Measurements from ENCODE around the gene BMERB1.
"Not testable (repeated sequence)": the region's sequence is repeated elsewhere in the genome, so short reads cannot be mapped to it uniquely, and the experiment has no call there.

Gene BMERB1

DNA sequence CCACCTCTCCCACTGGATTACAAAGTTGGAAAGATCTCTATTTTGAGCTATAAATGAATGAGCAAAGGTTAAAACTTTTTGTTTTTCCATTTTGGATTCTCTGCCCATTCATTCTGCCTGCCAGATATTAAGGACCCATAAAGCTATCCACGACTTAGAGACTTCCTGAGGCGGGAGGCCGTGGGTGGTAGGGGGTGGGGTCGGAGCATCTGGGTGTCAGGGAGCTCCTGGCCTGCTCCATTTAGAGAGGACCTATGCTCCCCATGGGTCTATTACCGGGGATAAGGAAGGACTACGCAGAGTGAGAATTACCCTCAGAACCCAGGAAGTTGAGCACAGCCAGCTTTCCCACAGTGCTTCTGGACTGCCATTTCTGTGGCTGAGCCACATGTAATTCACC lies 162.7 kb downstream of the BMERB1 start:
- no peak for DNase-seq

GRCh38 chr16:15597822-15598647 lies 163.6 kb downstream of the BMERB1 start:
- DNase-seq = no peak

DNA sequence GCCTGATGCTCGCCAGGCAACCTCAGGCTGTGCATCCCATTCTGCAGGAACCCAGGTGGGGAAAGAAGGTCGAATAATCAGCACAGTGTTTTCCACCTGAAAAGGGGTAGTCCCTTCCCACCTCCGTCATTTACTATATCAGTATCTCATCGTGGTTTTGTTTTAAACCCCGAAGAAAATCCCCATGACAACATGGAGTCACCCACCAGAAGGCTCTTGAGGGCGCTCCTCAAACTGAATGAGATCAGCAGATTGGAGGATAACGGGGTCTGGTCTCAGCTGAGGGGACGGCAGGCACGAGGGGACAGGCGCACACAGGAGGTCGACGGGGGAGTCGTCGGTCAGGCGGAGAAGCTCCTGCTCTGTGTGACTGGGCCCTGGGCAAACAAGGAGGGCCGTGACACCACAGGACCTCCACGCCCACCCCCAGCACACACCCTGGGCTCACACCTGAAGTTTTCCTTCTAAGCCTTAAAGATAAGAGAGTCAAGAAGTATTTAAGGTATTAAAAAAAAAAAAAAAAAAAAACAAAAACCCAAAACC lies 164.3 kb downstream of the BMERB1 start:
- DNase-seq = no peak

DNA sequence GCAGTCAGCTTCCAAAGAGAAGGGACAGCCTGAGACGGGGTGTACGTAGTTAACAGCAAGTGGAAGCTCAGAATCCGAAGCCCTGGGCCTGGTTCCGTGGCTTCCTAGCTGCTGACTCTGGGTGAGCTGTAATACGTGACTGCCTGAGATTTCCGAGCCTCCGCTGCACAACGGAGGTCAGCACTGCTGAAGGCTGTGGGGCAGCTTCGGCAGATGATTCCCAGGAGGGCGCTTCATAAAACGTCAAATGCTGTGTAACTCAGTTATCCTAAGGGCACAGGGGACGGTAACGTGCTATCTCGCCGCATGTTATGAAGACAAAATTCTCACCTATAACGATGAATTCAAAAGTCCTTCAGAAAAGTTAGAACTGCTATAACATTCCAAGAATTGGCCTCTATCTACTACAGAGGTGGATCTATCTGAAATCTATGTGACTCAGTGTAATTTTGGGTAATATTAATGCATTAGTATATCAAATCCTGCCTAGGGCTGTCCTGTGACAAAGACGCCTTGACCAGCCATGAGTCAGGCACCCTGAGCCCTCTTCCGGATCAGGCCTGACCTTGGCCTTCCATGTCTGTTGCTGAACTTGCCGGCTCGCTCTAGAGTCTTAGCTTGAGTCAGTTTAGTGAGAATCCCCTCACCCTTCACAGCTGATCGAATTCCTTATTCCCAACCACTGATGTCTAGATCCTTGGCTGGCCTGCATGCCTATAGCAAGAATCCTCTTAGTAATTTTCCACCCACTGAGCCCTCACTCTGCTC lies 165.1 kb downstream of the BMERB1 start:
- no peak for DNase-seq

DNA sequence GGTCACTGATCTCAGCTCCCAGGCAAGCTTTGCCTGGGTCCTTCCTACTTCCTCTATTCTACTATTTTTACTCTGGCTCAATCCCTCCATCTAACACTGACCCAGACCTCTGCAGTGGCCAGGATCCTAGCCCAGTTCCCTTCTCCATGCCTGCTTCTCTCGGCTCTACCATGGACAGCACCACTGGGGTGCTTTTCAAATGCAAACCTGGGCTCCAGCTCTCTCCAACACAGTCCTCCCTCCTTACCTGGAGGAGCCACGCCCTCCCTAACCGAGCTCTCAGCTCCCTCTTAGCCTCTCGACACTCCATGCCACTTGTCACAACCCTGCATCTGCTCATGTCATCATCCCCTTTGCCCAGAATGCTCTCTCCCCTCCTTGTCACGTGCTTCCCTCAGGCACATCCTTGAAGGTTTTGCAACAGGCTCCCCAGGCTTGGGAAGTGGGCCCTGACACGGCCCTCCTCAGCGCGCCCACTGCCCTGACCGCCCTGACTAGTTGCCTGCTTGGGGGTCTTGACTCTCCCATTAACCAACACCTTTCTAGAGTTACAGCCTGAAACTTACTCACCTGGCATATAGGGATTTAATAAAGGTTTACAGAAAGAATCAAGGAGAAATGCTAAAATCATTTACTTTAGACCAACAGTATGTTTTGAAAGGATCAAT lies 167.0 kb downstream of the BMERB1 start:
- no peak for DNase-seq

DNA sequence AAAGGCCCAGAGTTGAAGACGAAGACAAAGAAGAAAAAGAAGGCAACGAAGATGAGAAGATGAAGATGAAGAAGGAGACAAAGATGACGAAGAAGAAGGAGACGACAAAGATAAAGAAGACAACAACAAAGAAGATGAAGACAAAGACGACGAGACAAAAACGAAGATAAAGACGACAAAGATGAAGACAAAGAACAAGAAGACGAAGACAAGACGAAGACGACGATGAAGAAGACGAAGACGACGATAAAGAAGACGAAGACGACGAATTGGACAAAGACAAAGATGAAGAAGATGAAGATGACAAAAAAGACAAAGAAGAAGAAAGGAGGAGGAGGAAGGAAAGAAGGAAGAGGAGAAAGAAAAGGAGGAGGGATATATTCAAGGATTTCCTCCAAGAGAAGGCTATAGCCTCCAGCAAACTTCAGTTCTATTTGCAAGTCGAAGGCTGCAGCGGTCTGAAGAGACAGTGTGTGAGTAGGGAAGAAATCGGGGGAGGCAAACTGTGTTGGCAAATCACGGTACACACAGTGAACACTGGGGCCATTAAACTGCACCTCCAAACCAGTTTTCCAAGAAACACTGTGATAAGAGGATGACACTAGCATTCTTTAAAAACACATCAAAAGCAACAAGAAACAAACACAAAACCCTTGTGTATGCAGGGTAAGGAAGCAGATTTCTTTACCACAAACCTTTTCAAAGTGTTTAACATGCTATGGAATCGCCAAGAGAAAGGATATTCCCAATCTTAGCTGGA lies 168.1 kb downstream of the BMERB1 start:
- DNase-seq = no peak

DNA sequence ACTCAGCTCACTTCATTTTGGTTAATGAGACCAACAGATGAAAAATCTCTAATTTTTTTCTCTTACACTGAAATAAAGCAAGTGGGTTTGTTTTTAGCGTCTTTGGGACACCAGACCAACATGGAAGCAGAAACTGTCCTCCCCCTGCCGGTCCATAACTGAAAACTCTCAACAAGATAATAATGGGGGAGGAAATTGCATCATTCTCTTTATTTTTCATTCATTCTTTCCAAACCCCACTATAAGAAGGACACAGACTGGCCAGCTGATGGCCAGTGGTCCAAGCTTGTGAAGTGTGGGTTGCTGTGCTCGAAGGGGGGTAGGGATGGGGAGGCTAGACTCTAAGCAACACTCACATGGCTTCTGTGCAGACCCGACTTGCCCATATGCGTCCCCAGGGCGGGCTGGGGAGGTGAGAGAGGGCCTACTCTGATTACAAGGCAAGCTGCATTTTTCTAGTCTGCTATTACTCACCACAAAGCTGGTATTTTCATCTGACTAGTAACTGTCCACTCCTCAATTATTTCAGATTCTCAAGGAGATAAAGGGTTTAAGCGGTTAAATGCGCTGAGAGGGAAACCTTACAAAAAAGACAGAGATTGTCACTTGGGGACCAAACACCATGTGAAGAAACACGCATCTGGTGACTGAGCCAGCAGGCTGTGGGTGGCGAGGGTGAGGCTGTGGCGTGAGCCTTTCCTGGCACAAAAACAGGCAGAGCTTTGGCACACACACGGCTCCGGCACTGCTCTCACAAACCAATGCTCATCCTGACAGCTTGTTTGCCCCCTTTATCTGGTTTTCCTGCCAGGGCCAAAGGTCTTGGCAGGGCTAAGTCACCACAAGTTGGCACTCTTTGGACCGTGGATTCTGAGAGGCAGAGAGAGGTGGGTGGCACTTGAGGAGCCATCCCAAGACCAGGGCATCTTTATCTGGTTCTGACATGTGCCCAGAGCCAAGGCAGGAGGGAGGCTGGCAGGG lies 170.4 kb downstream of the BMERB1 start:
- DNase-seq = no peak

DNA sequence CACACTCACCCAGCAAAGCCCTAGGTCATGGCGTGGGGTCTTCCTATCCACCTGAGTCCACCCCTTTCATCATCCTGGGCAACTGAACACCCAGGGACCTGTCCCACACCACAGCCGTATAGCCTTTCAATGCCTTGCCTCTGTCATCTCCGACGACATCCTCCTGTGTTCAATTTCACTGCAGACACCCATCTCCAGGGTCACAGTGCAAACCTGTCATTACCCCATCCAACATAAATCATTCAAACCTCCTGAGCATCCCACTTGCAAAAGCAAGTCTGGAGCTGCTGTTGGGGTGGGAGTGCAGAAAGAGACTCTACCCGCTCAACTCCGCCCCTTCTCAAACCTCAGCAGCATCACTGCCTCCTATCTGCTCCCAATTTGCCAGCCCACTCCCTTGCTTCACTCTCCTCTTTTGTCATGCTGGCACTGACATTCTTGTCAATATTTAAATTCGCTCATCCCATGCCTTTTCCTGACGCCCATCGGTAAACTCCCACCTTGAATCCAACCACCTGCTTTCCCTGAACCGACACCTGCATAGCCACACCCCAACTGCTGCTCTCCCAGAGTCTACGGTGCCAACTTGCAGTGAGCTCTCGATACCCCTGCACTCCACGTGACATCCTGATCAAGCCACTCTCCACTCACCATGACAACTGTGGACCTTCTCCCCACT lies 171.6 kb downstream of the BMERB1 start:
- DNase-seq = no peak

- no peak for DNase-seq
These were observed 172.3 kb downstream of the BMERB1 start for GRCh38 chr16:15606518-15607220.

- DNase-seq = not testable (repeated sequence)
These were observed 172.9 kb downstream of the BMERB1 start for GRCh38 chr16:15607221-15607699.

- DNase-seq = no peak
These were observed 173.5 kb downstream of the BMERB1 start for GRCh38 chr16:15607700-15608396.

- DNase-seq = no peak
These were observed 174.3 kb downstream of the BMERB1 start for GRCh38 chr16:15608398-15609285.

DNA sequence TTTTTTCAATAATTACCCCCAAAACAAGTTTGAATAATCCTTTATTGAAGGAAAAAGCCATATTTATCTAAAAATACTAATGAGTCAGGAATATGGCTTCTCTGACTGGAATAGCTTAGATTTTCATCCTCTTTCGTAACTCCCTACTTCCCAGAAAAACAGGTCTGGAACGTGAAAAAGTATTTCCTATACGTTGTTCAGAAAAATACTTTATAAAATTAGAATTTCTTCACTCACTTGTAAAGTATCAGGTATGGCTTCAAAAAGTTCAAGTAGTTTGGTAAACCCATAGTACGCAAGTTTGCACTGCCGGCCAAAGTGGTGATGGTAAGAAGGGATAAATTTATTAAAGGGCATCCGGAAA lies 174.9 kb downstream of the BMERB1 start:
- DNase-seq = no peak

- peak in 1 of 5 donors; percentile 8 for DNase-seq
These were observed 176.0 kb downstream of the BMERB1 start for GRCh38 chr16:15610369-15610871.

- no peak for DNase-seq
These were observed 177.2 kb downstream of the BMERB1 start for GRCh38 chr16:15611610-15612009.

DNA sequence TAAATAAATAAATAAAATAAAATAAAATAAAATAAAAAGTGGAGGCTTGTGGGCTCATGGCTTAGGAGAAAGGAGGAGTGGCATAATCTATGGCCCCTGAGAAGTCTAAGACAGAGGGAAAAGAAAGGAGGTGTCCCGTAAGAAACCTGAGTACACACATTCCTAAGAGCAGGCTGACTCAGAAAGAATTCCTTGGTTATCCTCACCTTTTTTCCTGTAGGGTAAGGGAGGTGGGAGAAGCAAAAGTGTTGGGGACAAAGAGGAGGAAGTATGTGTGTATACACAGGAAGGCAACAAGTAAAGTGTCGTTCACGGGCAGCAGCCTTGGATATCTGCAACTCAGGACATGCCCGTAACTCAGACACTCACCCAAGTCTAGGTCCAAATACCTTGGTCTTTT lies 179.3 kb downstream of the BMERB1 start:
- no peak for DNase-seq

- DNase-seq = no peak
These were observed 181.6 kb downstream of the BMERB1 start for GRCh38 chr16:15616012-15616411.

Measured in T-helper 1 cell (primary cell).